Measurements from ENCODE around the gene MDK. TPM values are rescaled to one million over a fixed set of nuclear protein-coding genes. Genes with fewer than 3 reads are reported as not detected.
A peak's percentile ranks its signal among the peaks of the same experiment; 100 is the strongest.

The MDK gene
- total and polyA plus RNA-seq, 2 of the 13 experiments (the other 11 are each of a cell fraction or from before 2014, with no cell fraction given): 312 to 407 TPM

GRCh38 chr11:46346886-46347636, 34.4 kb upstream of the MDK start, which contains the start of gene DGKZ (continued):
- no peak for TF ChIP-seq ZNF224 (CRISPR knock-in tag; IDR thresholded peaks at IDR 0.05)
- TF ChIP-seq ZNF83 (CRISPR knock-in tag; IDR thresholded peaks at IDR 0.05; ENCODE audit: borderline replicate concordance): no peak
- no peak for TF ChIP-seq GPN1 (CRISPR knock-in tag; IDR thresholded peaks at IDR 0.05; ENCODE audit: borderline replicate concordance)
- no peak for TF ChIP-seq HOMEZ (CRISPR knock-in tag; IDR thresholded peaks at IDR 0.05; ENCODE audit: low read depth)
- no peak for TF ChIP-seq ZNF629 (CRISPR knock-in tag; conservative IDR thresholded peaks at IDR 0.05)
- no peak for TF ChIP-seq TCF12 (IDR thresholded peaks at IDR 0.05)
- TF ChIP-seq TCF12 (CRISPR knock-in tag; IDR thresholded peaks at IDR 0.05): no peak
- TF ChIP-seq HNF1B (CRISPR knock-in tag; IDR thresholded peaks at IDR 0.05): no peak
- no peak for TF ChIP-seq SMC3 (IDR thresholded peaks at IDR 0.05; ENCODE audit: low read length)
- no peak for TF ChIP-seq ZNF160 (CRISPR knock-in tag; IDR thresholded peaks at IDR 0.05)
- TF ChIP-seq AHDC1 (CRISPR knock-in tag; IDR thresholded peaks at IDR 0.05; ENCODE audit: borderline replicate concordance): no peak
- no peak for TF ChIP-seq ZNF24 (IDR thresholded peaks at IDR 0.05)
- TF ChIP-seq HOXA3 (CRISPR knock-in tag; IDR thresholded peaks at IDR 0.05): peak; percentile 77; the same call in 1 of the 2 replicates
- no peak for TF ChIP-seq NFE2L1 (CRISPR knock-in tag; IDR thresholded peaks at IDR 0.05; ENCODE audit: borderline replicate concordance)
- peak; percentile 68 for TF ChIP-seq SKI (IDR thresholded peaks at IDR 0.05; ENCODE audit: partially characterized antibody)
- peak; percentile 81 for TF ChIP-seq ELF3 (CRISPR knock-in tag; IDR thresholded peaks at IDR 0.05)
- no peak for TF ChIP-seq PAX8 (CRISPR knock-in tag; IDR thresholded peaks at IDR 0.05; ENCODE audit: borderline replicate concordance)
- TF ChIP-seq KLF9 (CRISPR knock-in tag; IDR thresholded peaks at IDR 0.05; ENCODE audit: low read depth): no peak
- no peak for TF ChIP-seq ZNF251 (CRISPR knock-in tag; IDR thresholded peaks at IDR 0.05)
- TF ChIP-seq ZEB1 (IDR thresholded peaks at IDR 0.05; ENCODE audit: insufficient replicate concordance, low read depth): no peak
- 0 out of 2 replicates have a peak, but pooled peaks have one; percentile 36 for TF ChIP-seq MEIS2 (CRISPR knock-in tag; IDR thresholded peaks at IDR 0.05)

All from HepG2 (cell line).